ENCODE measurements around the gene TPP1. TPM values are rescaled to one million over a fixed set of nuclear protein-coding genes. Genes with fewer than 3 reads are reported as not detected.

The TPP1 gene
- total RNA-seq, 4 donors from 2014 or later: 45.6 to 81.3 (median 58.0) TPM

GRCh38 chr11:6607190-6607795 lies 11.9 kb downstream of the TPP1 start:
- no peaks in the 10 kb centered on the region for H3K9me3 ChIP-seq

GRCh38 chr11:6606471-6607189 lies 12.6 kb downstream of the TPP1 start:
- WGBS, 2 donors: 4 to 7% methylated on average over 11 of the region's 11 CpGs
- Histone ChIP-seq H3K4me1 (peaks cover 0 to 83% (median 52%) of the 10 kb centered on the region in 4 donors), H3K27me3 (no peaks in the 10 kb centered on the region), H3K4me3 (peak overlapping the region in 3 of 4 donors; percentile 8 to 71 (median 20)), H3K36me3 (peaks cover 7 to 39% (median 22%) of the 10 kb centered on the region in 3 donors), H3K27ac (peak overlapping the region; percentile 87 to 99 (median 96)), H3K9me3 (no peaks in the 10 kb centered on the region)
- peak; percentile 91 to 92 for DNase-seq (ENCODE audit: low spot score in 2 of 2)
- peak in 1 of 5 experiments; percentile 35 for TF ChIP-seq CTCF (IDR thresholded peaks at IDR 0.05)
- peak in 1 of 2 donors; percentile 99 for TF ChIP-seq EP300 (IDR thresholded peaks at IDR 0.05)
- TF ChIP-seq POLR2A (IDR thresholded peaks at IDR 0.05): peak; percentile 64 to 93

More at GRCh38 chr11:6607190-6607795, 11.9 kb downstream of the TPP1 start:
- Histone ChIP-seq H3K27ac (peak overlapping the region; percentile 87 to 99 (median 96)), H3K27me3 (no peaks in the 10 kb centered on the region), H3K36me3 (peaks cover 7 to 39% (median 22%) of the 10 kb centered on the region in 3 donors), H3K4me1 (peaks cover 0 to 77% (median 45%) of the 10 kb centered on the region in 4 donors), H3K4me3 (peak overlapping the region in 1 of 4 donors; percentile 71)
- TF ChIP-seq CTCF (IDR thresholded peaks at IDR 0.05) (no peak), EP300 (IDR thresholded peaks at IDR 0.05) (peak in 1 of 2 donors; percentile 78)
- no peak for DNase-seq (ENCODE audit: low spot score in 2 of 2)

GRCh38 chr11:6604790-6605189 lies 14.4 kb downstream of the TPP1 start:
- peak in 1 of 2 donors; percentile 2 for DNase-seq (ENCODE audit: low spot score in 2 of 2)
- TF ChIP-seq POLR2A (IDR thresholded peaks at IDR 0.05) (no peak), EP300 (IDR thresholded peaks at IDR 0.05) (no peak), CTCF (IDR thresholded peaks at IDR 0.05) (no peak)
- peak overlapping the region; percentile 71 to 92 (median 88) for H3K4me3 ChIP-seq
- H3K9me3 ChIP-seq: no peaks in the 10 kb centered on the region
- H3K4me1 ChIP-seq: peaks cover 0 to 83% (median 44%) of the 10 kb centered on the region in 4 donors
- H3K27me3 ChIP-seq: no peaks in the 10 kb centered on the region
- peak overlapping the region; percentile 88 to 99 (median 96) for H3K27ac ChIP-seq
- peaks cover 11 to 40% (median 27%) of the 10 kb centered on the region in 3 donors for H3K36me3 ChIP-seq
- WGBS, 2 donors: 2 to 7% methylated on average over 3 of the region's 3 CpGs

- WGBS, 2 donors: 0% methylated on average over 20 of the region's 20 CpGs
- Histone ChIP-seq H3K9me3 (no peaks in the 10 kb centered on the region), H3K27ac (peak overlapping the region; percentile 88 to 99 (median 96)), H3K4me3 (peak overlapping the region; percentile 71 to 92 (median 88)), H3K4me1 (peaks cover 0 to 80% (median 44%) of the 10 kb centered on the region in 4 donors), H3K36me3 (peaks cover 8 to 40% (median 21%) of the 10 kb centered on the region in 3 donors), H3K27me3 (no peaks in the 10 kb centered on the region)
- TF ChIP-seq POLR2A (IDR thresholded peaks at IDR 0.05): no peak
- TF ChIP-seq EP300 (IDR thresholded peaks at IDR 0.05): peak in 1 of 2 donors; percentile 6
- TF ChIP-seq CTCF (IDR thresholded peaks at IDR 0.05): peak in 2 of 5 experiments; percentile 13 to 27
- peak; percentile 38 to 54 for DNase-seq (ENCODE audit: low spot score in 2 of 2)
These were observed 15.1 kb downstream of the TPP1 start for GRCh38 chr11:6604081-6604626.
